ENCODE data around the gene SMG6.

Gene SMG6

DNA sequence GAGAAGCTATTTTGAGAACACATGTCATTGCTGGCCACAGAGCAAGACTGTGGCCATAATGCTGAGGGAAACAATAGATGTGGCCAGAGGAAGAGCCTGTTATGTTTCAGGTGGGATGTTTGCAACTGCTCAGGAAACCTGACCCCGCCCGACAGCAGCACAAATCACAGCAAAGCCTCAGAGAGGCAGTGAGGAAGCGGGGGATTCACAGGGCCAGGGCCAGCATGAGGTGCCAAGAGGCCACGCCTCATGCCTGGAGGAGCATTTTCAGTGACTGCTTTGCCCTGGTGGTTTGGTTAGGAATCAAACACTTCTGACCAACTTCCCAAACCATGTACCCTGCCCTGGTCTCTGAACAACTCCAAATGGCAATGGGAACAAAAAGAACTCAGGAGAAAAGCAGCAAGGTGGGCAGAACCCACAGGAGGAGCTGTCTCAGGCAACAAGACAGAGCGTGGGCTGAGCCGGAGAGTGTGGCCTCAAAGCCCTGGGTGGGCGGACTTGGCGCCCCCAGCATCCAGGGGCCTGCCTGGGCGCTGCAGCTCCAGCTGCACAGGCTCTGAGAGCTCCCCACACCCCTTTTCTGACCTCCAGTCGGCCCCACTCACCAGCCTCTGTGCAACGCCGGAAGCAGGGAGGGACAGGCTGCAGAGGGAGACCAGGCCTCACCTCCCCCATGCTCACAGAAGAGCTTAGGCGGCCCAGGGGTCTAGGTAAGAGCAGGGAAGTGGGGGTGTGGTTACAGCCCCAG, 228.1 kb downstream of the SMG6 start:
- H3K36me3 ChIP-seq (ENCODE audit: control insufficient read depth, insufficient read depth, low read length), result peaks cover 9% of the 10 kb centered on the region
- TF ChIP-seq, protein P1, sequence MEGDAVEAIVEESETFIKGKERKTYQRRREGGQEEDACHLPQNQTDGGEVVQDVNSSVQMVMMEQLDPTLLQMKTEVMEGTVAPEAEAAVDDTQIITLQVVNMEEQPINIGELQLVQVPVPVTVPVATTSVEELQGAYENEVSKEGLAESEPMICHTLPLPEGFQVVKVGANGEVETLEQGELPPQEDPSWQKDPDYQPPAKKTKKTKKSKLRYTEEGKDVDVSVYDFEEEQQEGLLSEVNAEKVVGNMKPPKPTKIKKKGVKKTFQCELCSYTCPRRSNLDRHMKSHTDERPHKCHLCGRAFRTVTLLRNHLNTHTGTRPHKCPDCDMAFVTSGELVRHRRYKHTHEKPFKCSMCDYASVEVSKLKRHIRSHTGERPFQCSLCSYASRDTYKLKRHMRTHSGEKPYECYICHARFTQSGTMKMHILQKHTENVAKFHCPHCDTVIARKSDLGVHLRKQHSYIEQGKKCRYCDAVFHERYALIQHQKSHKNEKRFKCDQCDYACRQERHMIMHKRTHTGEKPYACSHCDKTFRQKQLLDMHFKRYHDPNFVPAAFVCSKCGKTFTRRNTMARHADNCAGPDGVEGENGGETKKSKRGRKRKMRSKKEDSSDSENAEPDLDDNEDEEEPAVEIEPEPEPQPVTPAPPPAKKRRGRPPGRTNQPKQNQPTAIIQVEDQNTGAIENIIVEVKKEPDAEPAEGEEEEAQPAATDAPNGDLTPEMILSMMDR (IDR thresholded peaks at IDR 0.05; ENCODE audit: insufficient read depth, low read length, poor library complexity, severe bottlenecking), result no peak
- H3K27me3 ChIP-seq (replicated peaks; ENCODE audit: control insufficient read depth, insufficient read depth, low read length), result no peaks in the 10 kb centered on the region
- no peak overlapping the region for H3K4me3 ChIP-seq (replicated peaks; ENCODE audit: low read depth, low read length)
- no peak for DNase-seq (ENCODE audit: extremely low read depth, insufficient read length)

DNA sequence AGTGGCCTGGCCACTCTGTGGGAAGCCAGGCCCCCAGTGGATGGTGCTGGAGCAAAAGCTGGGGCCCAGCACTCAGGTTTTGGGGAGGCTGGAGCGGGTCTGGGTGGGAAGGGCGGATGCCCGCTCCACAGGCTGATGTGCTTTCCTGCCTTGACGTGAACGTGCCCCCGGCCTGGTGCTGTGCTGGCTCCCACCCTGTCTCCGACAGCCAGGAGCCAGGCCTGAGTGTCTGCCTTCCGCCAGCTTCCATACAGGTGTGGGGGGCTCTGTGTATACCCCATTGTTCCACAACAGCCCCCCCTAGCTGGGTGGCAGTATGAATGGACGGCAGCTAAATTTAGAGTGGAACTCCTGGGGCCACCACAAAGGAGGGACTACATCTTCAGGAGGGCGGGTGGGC, 228.7 kb downstream of the SMG6 start:
- no peak overlapping the region for H3K4me3 ChIP-seq (replicated peaks; ENCODE audit: low read depth, low read length)
- H3K27me3 ChIP-seq (replicated peaks; ENCODE audit: control insufficient read depth, insufficient read depth, low read length), result no peaks in the 10 kb centered on the region
- TF ChIP-seq, protein P1 (IDR thresholded peaks at IDR 0.05; ENCODE audit: insufficient read depth, low read length, poor library complexity, severe bottlenecking), result no peak
- no peak for DNase-seq (ENCODE audit: extremely low read depth, insufficient read length)
- H3K36me3 ChIP-seq (ENCODE audit: control insufficient read depth, insufficient read depth, low read length), result peaks cover 9% of the 10 kb centered on the region

DNA sequence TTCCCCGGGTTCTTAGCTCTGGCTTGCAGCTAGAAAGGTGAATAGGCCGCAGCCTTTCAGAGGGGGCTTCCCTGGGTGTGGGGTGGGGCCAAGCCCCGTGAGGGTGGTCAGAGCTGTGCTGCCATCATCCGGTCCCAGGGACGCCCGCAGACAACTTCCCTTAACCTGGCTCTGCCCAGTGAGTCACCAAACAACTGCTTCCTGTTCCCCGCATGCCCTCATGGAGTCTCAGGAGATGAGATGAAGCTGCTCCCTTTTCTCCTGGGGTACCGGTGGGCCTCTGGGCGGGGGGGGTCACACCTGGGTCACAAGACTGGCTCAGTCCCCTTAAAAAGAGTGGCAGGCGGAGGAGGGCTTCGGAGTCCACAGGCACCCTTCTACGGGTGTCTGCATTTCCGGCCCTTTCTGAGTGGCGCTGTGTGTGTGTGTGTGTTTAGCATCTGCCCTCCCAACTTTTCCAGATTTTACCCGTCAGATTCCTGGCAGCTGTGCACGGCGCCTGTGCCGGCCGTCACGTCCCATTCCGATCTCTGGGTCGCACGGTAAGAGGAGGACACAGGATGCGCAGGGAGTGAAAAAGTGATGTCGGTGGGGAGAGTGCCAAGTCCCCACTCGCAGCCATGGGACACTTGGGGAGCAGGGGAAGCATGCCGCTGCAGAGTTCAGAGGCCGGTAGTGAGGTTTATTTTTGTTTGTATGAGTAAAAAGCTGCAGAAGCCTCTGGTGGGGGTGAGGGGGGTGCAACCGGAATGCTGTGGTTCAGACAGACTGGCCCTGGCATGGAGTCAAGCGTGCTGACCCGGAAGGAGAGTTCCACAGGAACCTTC, 231.9 kb downstream of the SMG6 start:
- Histone ChIP-seq H3K4me3 (replicated peaks; ENCODE audit: low read depth, low read length) (no peak overlapping the region), H3K36me3 (ENCODE audit: control insufficient read depth, insufficient read depth, low read length) (peaks cover 15% of the 10 kb centered on the region), H3K27me3 (replicated peaks; ENCODE audit: control insufficient read depth, insufficient read depth, low read length) (no peaks in the 10 kb centered on the region)
- TF ChIP-seq, protein P1 (IDR thresholded peaks at IDR 0.05; ENCODE audit: insufficient read depth, low read length, poor library complexity, severe bottlenecking), result no peak
- DNase-seq (ENCODE audit: extremely low read depth, insufficient read length), result no peak

DNA sequence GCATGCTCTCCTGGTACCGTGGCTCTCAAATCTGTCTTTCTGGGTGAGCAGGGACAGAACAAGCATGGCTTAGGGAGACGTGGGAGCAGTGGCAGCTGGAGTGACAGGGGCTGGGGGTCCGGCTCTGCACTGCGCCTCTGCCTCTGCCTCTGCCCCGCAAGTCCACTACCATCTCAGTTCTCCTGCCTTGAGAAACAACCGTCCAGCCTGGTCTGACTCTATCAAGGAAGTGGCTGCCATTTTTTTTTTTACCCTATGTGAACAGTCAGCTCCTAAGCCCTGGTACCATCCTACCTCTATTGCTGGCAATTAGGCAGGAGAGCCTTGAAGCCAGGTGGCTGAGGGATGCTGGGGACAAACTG, 232.6 kb downstream of the SMG6 start:
- Histone ChIP-seq H3K4me3 (replicated peaks; ENCODE audit: low read depth, low read length) (no peak overlapping the region), H3K36me3 (ENCODE audit: control insufficient read depth, insufficient read depth, low read length) (peaks cover 16% of the 10 kb centered on the region), H3K27me3 (replicated peaks; ENCODE audit: control insufficient read depth, insufficient read depth, low read length) (no peaks in the 10 kb centered on the region)
- TF ChIP-seq, protein P1 (IDR thresholded peaks at IDR 0.05; ENCODE audit: insufficient read depth, low read length, poor library complexity, severe bottlenecking), result no peak
- no peak for DNase-seq (ENCODE audit: extremely low read depth, insufficient read length)

DNA sequence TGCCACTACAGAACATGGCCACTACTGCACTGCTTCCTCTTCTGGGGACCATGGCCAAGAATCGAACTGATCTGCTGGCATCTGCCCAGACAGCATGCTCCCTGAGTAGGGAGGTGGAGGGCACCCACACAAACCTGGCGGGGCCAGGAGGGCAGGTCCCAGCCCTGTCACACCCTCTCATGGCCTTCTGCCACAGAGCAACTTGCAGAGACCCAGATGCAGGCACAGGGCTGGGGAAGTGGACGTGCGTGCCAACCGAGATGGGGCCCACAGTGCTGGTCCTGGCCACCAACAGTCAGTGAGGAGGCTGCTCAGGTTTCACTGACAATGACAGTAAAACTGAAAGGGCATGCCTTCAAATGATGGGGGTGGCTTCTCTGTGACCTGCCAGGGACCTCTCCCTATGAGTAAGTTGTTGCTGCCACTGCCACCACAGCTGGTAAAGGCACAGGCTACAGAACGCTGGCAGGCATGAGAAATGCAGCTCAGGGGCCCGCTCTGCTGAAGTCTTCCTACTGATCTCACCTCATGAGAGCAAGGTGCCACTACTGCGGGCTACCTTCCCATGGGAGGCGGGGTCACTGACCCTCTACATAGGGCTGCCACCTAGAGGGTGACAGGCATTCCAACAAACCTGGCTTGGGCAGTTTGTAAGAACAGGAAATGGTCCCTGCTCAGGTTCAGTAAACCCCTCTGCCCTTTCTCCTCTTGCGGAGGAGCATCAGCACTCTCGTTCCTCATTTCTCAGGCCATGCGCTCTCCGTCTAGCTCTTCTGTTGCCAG, 233.2 kb downstream of the SMG6 start:
- H3K36me3 ChIP-seq (ENCODE audit: control insufficient read depth, insufficient read depth, low read length), result peaks cover 18% of the 10 kb centered on the region

More for the DNA sequence above, 233.2 kb downstream of the SMG6 start:
- peak; percentile 87 for DNase-seq (ENCODE audit: extremely low read depth, insufficient read length)
- TF ChIP-seq, protein P1 (IDR thresholded peaks at IDR 0.05; ENCODE audit: insufficient read depth, low read length, poor library complexity, severe bottlenecking), result peak; percentile 40
- H3K4me3 ChIP-seq (replicated peaks; ENCODE audit: low read depth, low read length), result no peak overlapping the region
- no peaks in the 10 kb centered on the region for H3K27me3 ChIP-seq (replicated peaks; ENCODE audit: control insufficient read depth, insufficient read depth, low read length)
